B cell (primary cell): Measurements from ENCODE around the gene EDN3. TPM values are rescaled to one million over a fixed set of nuclear protein-coding genes. Genes with fewer than 3 reads are reported as not detected.

ENCODE experiments used
- ATAC-seq: fragments of 200-7000 bp; cut with Tn5 transposase; one replicate; pipeline ENCODE4 v1.10.0; 2021; ENCODE audit warnings: low read depth, mild to moderate bottlenecking, moderate number of reproducible peaks, moderate library complexity
- CTCF ChIA-PET: fragments of 350-600 bp; sonication (Branson Sonifier 250); formaldehyde crosslinking; loops from one replicate; lab custom pipeline; 2021; ENCODE audit warnings: antibody characterized with exemption, inconsistent platforms; lab: Charles Lee
- POLR2A ChIA-PET: fragments of 350-600 bp; sonication (Branson Sonifier 250); formaldehyde crosslinking; loops from one replicate; lab custom pipeline; 2021; ENCODE audit warnings: antibody characterized with exemption; lab: Charles Lee
- DNase-seq: peaks from one replicate; pipeline ENCODE4 v3.0.0; 2013
- H2AFZ ChIP-seq: 2 replicates; pipeline ENCODE4 v1.6.1; 2012; ENCODE audit warnings: mild to moderate bottlenecking, low read depth, low read length; ENCODE audit not compliant: insufficient read depth, poor library complexity, severe bottlenecking
- H3K27ac ChIP-seq, 2 donors: 1 replicate in 1 of 2; 2 replicates in 1 of 2; pipeline ENCODE4 v1.5.1; 2012 to 2013; ENCODE audit warnings: low read length in 2 of 2, mild to moderate bottlenecking in 2 of 2, moderate library complexity in 1 of 2
- H3K27me3 ChIP-seq, 4 experiments: fragments of 200-600 bp in 1 of 4; sonication (generic) in 1 of 4; replicated peaks in 1 of 4; 1 replicate in 2 of 4; 2 replicates in 2 of 4; pipeline versions ENCODE4 v1.6.1 to v1.7.0; 2013 to 2016; ENCODE audit warnings: low read length in 3 of 4, mild to moderate bottlenecking in 2 of 4, mixed read lengths in 1 of 4, moderate library complexity in 1 of 4; ENCODE audit not compliant: insufficient read depth in 4 of 4, control insufficient read depth in 3 of 4; ENCODE audit errors: control extremely low read depth in 1 of 4
- H3K36me3 ChIP-seq, 2 experiments: replicated peaks in 1 of 2; 1 replicate in 1 of 2; 2 replicates in 1 of 2; pipeline versions ENCODE4 v1.6.1 to v1.7.1; 2013; ENCODE audit warnings: low read length in 1 of 2; ENCODE audit not compliant: insufficient read depth in 2 of 2, control insufficient read depth in 1 of 2; ENCODE audit errors: control extremely low read depth in 1 of 2, extremely low read depth in 1 of 2
- H3K4me1 ChIP-seq, 2 donors: fragments of 200-600 bp in 1 of 2; sonication (generic) in 1 of 2; 1 replicate in 1 of 2; 2 replicates in 1 of 2; pipeline versions ENCODE4 v1.5.1 to v1.6.1; 2013 to 2017; ENCODE audit warnings: low read length in 2 of 2; ENCODE audit not compliant: control insufficient read depth in 2 of 2, insufficient read depth in 2 of 2
- H3K4me2 ChIP-seq: replicated peaks from 2 replicates; pipeline ENCODE3; 2012; ENCODE audit warnings: mild to moderate bottlenecking, low read depth, low read length; ENCODE audit not compliant: poor library complexity, severe bottlenecking
- H3K4me3 ChIP-seq, 5 experiments: fragments of 200-600 bp in 1 of 5; sonication (generic) in 1 of 5; 1 replicate in 3 of 5; 2 replicates in 2 of 5; pipeline versions ENCODE4 v1.5.1 to v1.7.0; 2011 to 2016; ENCODE audit warnings: low read length in 4 of 5, mild to moderate bottlenecking in 4 of 5, low read depth in 2 of 5, control low read depth in 1 of 5, moderate library complexity in 1 of 5; ENCODE audit not compliant: insufficient read depth in 1 of 5; ENCODE audit errors: control extremely low read depth in 1 of 5, extremely low read depth in 1 of 5
- H3K79me2 ChIP-seq: fragments of 200-600 bp; sonication (generic); one replicate; pipeline ENCODE4 v1.6.0; 2016; ENCODE audit warnings: low read length; ENCODE audit not compliant: control insufficient read depth, insufficient read depth
- H3K9ac ChIP-seq: fragments of 200-600 bp; sonication (generic); 2 replicates; pipeline ENCODE4 v1.6.1; 2017; ENCODE audit warnings: mild to moderate bottlenecking, low read length, moderate library complexity
- H3K9me3 ChIP-seq, 3 donors: one replicate each; pipeline versions ENCODE4 v1.6.1 to v1.7.1; 2013; ENCODE audit warnings: low read length in 2 of 3; ENCODE audit not compliant: control insufficient read depth in 2 of 3, insufficient read depth in 1 of 3; ENCODE audit errors: control extremely low read depth in 1 of 3
- H4K20me1 ChIP-seq: 2 replicates; pipeline ENCODE4 v1.6.0; 2012; ENCODE audit warnings: mild to moderate bottlenecking, low read length; ENCODE audit not compliant: insufficient read depth, control insufficient read depth, poor library complexity, severe bottlenecking
- H3K27ac Mint-ChIP-seq: one replicate; pipeline ENCODE4 v1.8.0; 2021; ENCODE audit warnings: mixed read lengths
- H3K27me3 Mint-ChIP-seq: one replicate; pipeline ENCODE4 v1.8.0; 2021; ENCODE audit warnings: mixed read lengths
- H3K4me1 Mint-ChIP-seq: one replicate; pipeline ENCODE4 v1.8.0; 2021; ENCODE audit warnings: mixed read lengths
- H3K4me3 Mint-ChIP-seq: one replicate; pipeline ENCODE4 v1.8.0; 2021; ENCODE audit warnings: mixed read lengths
- H3K9me3 Mint-ChIP-seq: one replicate; pipeline ENCODE4 v1.8.0; 2022; ENCODE audit warnings: mixed read lengths; ENCODE audit not compliant: insufficient read depth
- CTCF ChIP-seq: fragments of 200-600 bp; IDR thresholded peaks from one replicate; pipeline ENCODE4 v1.8.0; 2022; ENCODE audit warnings: antibody characterized with exemption, mild to moderate bottlenecking
- EZH2 ChIP-seq: IDR thresholded peaks from 2 replicates; pipeline ENCODE4 v1.6.1; 2012; ENCODE audit warnings: borderline replicate concordance, low read depth, mild to moderate bottlenecking, moderate library complexity, low read length; ENCODE audit not compliant: insufficient read depth, poor library complexity, severe bottlenecking
- WGBS: methylation state at CpG from one replicate; pipeline ENCODE4 v1.1.5; 2013; ENCODE audit warnings: missing lambda C conversion rate; ENCODE audit not compliant: insufficient coverage; 5-methylcytosine and 5-hydroxymethylcytosine counted together
- intact Hi-C: fragments of 100-400 bp; cut with micrococcal nuclease; formaldehyde crosslinking; loops from one replicate; pipeline ENCODE4 v1.10.0; 2022
- polyA plus RNA-seq: library from polyadenylated mRNA; depleted of rRNA; stranded (reverse); fragments of >200 nt; gene quantifications from 2 replicates; pipeline ENCODE4 v1.2.3, GENCODE V29; 2012
- total RNA-seq, 2 donors: library from RNA; stranded (reverse); fragments of 120-200 nt in 1 of 2; gene quantifications; 1 replicate in 1 of 2; 2 replicates in 1 of 2; pipeline versions ENCODE4 v1.2.3 to v1.2.4, GENCODE V29; 2013 to 2022

The EDN3 gene
- total and polyA plus RNA-seq, 2 donors (not counting 1 experiment from before 2014, with no cell fraction given), result 0.04 TPM; not detected in 1

GRCh38 chr20:59322585-59323454 lies 22.4 kb downstream of the EDN3 start:
- Histone ChIP-seq H3K4me1 (no peaks in the 10 kb centered on the region), H3K27me3 (no peaks in the 10 kb centered on the region), H3K79me2 (no peaks in the 10 kb centered on the region), H3K9me3 (no peaks in the 10 kb centered on the region), H3K27ac (no peak overlapping the region), H3K4me3 (no peak overlapping the region), H2AFZ (no peak overlapping the region), H3K9ac (no peak overlapping the region), H3K36me3 (no peaks in the 10 kb centered on the region), H4K20me1 (no peaks in the 10 kb centered on the region), H3K4me2 (no peak overlapping the region)
- intact Hi-C loops, result no loop called here
- WGBS, result 87% methylated on average over 14 of the region's 17 CpGs
- ChIA-PET CTCF (no interaction called here), POLR2A (no interaction called here)
- ATAC-seq (no peak), DNase-seq (no peak)
- Mint-ChIP-seq H3K4me1 (no peaks in the 10 kb centered on the region), H3K9me3 (no peaks in the 10 kb centered on the region), H3K27me3 (peaks cover 4% of the 10 kb centered on the region), H3K4me3 (no peak overlapping the region), H3K27ac (no peak overlapping the region)
- TF ChIP-seq EZH2, result no peak
- TF ChIP-seq CTCF, result no peak

- H3K9ac ChIP-seq, result no peak overlapping the region
- Mint-ChIP-seq H3K27me3 (peaks cover 12% of the 10 kb centered on the region), H3K4me1 (no peaks in the 10 kb centered on the region), H3K4me3 (no peak overlapping the region), H3K27ac (no peak overlapping the region), H3K9me3 (no peaks in the 10 kb centered on the region)
- intact Hi-C loops, result no loop called here
- DNase-seq (no peak), ATAC-seq (no peak)
- no peak overlapping the region for H2AFZ ChIP-seq
- CTCF ChIA-PET, result no interaction called here
- H4K20me1 ChIP-seq, result no peaks in the 10 kb centered on the region
- no peak overlapping the region for H3K4me3 ChIP-seq
- no peaks in the 10 kb centered on the region for H3K36me3 ChIP-seq
- no peaks in the 10 kb centered on the region for H3K4me1 ChIP-seq
- WGBS, result 91% methylated on average over 5 of the region's 5 CpGs
- POLR2A ChIA-PET, result no interaction called here
- no peak overlapping the region for H3K27ac ChIP-seq
- no peaks in the 10 kb centered on the region for H3K79me2 ChIP-seq
- no peaks in the 10 kb centered on the region for H3K9me3 ChIP-seq
- TF ChIP-seq EZH2 (no peak), CTCF (no peak)
- H3K27me3 ChIP-seq, result no peaks in the 10 kb centered on the region
- H3K4me2 ChIP-seq, result no peak overlapping the region
Observed at GRCh38 chr20:59323731-59324130, 23.3 kb downstream of the EDN3 start.
